ENCODE data around the gene PLXNA3. TPM values are rescaled to one million over a fixed set of nuclear protein-coding genes. Genes with fewer than 3 reads are reported as not detected.

The PLXNA3 gene
- total RNA-seq, 4 donors from 2014 or later: 17.0 to 44.4 (median 24.2) TPM

- H3K4me1 ChIP-seq: peaks cover 0 to 40% (median 8%) of the 10 kb centered on the region in 4 donors
- no peaks in the 10 kb centered on the region for H3K27me3 ChIP-seq
- 28 to 68% methylated on average over 7 to 35 of the region's 35 CpGs for WGBS, 2 donors
- H3K9me3 ChIP-seq: no peaks in the 10 kb centered on the region
- H3K36me3 ChIP-seq: peaks cover 0 to 26% (median 0%) of the 10 kb centered on the region in 3 donors
- H3K27ac ChIP-seq: peak overlapping the region; percentile 67 to 90 (median 76)
- H3K4me3 ChIP-seq: peak overlapping the region; percentile 46 to 76 (median 58)
- DNase-seq (ENCODE audit: low spot score in 2 of 2): no peak
- no peak for TF ChIP-seq EP300 (IDR thresholded peaks at IDR 0.05)
- no peak for TF ChIP-seq POLR2A (IDR thresholded peaks at IDR 0.05)
- TF ChIP-seq CTCF (IDR thresholded peaks at IDR 0.05): no peak
Measured at GRCh38 chrX:154485150-154486051, 27.3 kb downstream of the PLXNA3 start.

- DNase-seq (ENCODE audit: low spot score in 2 of 2): peak in 1 of 2 donors; percentile 24
Measured at GRCh38 chrX:154486052-154486395, 27.9 kb downstream of the PLXNA3 start.

GRCh38 chrX:154486396-154487207 lies 28.5 kb downstream of the PLXNA3 start, which contains the start of gene UBL4A:
Gene UBL4A, minus strand, starts transcription at chrX:154486615. Its CDS starts 31 bp downstream, at chrX:154486584.
- H3K4me3 ChIP-seq: peak within 1 kb of the TSS; percentile 46 to 76 (median 58)
- no peaks in the 10 kb centered on the region for H3K27me3 ChIP-seq
- no peak for DNase-seq (ENCODE audit: low spot score in 2 of 2)
- TF ChIP-seq POLR2A (IDR thresholded peaks at IDR 0.05) (peak in 1 of 2 donors; percentile 55), CTCF (IDR thresholded peaks at IDR 0.05) (no peak), EP300 (IDR thresholded peaks at IDR 0.05) (peak in 1 of 2 donors; percentile 6)
- H3K4me1 ChIP-seq: peaks cover 0 to 40% (median 8%) of the 10 kb centered on the region in 4 donors
- H3K9me3 ChIP-seq: no peaks in the 10 kb centered on the region
- peak within 1 kb of the TSS; percentile 73 to 90 (median 85) for H3K27ac ChIP-seq
- H3K36me3 ChIP-seq: peaks cover 0 to 26% (median 0%) of the 10 kb centered on the region in 3 donors
- 17 to 68% methylated on average over 1 to 27 of the region's 95 CpGs for WGBS, 2 donors

More at GRCh38 chrX:154486052-154486395, 27.9 kb downstream of the PLXNA3 start:
- TF ChIP-seq EP300 (IDR thresholded peaks at IDR 0.05) (no peak), CTCF (IDR thresholded peaks at IDR 0.05) (no peak), POLR2A (IDR thresholded peaks at IDR 0.05) (no peak)
- Histone ChIP-seq H3K27ac (peak overlapping the region; percentile 67 to 90 (median 76)), H3K27me3 (no peaks in the 10 kb centered on the region), H3K4me1 (peaks cover 0 to 40% (median 8%) of the 10 kb centered on the region in 4 donors), H3K4me3 (peak overlapping the region; percentile 46 to 76 (median 58)), H3K36me3 (peaks cover 0 to 26% (median 0%) of the 10 kb centered on the region in 3 donors), H3K9me3 (no peaks in the 10 kb centered on the region)
- WGBS, 2 donors: 65% methylated on average over 8 of the region's 35 CpGs; no CpG with 5 or more reads in 1 of the 2 donors

- H3K27me3 ChIP-seq: no peaks in the 10 kb centered on the region
- DNase-seq (ENCODE audit: low spot score in 2 of 2): no peak
- WGBS, 2 donors: 90% methylated on average over 19 to 28 of the region's 28 CpGs
- H3K4me1 ChIP-seq: peaks cover 0 to 40% (median 8%) of the 10 kb centered on the region in 4 donors
- no peak overlapping the region for H3K4me3 ChIP-seq
- H3K36me3 ChIP-seq: peaks cover 0 to 26% (median 0%) of the 10 kb centered on the region in 3 donors
- peak overlapping the region in 2 of 4 donors; percentile 81 to 90 for H3K27ac ChIP-seq
- TF ChIP-seq EP300 (IDR thresholded peaks at IDR 0.05) (no peak), CTCF (IDR thresholded peaks at IDR 0.05) (no peak), POLR2A (IDR thresholded peaks at IDR 0.05) (no peak)
- H3K9me3 ChIP-seq: no peaks in the 10 kb centered on the region
Measured at GRCh38 chrX:154487518-154488290, 29.6 kb downstream of the PLXNA3 start.
